ENCODE results near the gene NACA2.

NACA2 gene

DNA sequence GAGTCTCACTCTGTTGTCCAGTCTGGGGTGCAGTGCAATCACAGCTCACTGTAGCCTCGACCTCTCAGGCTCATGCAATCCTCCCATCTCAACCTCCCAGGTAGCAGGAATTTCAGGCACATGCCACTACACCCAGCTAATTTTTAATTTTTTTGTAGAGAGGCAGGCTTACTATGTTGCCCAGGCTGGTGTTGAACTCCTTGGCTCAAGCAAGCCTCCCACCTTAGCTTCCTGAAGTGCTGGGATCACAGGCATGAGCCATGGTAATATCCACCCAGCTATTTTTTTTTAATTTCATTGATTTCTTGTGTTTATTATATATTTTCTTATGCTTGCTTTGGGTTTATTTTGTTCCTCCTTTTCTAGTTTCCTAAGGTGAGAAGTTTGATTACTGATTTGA is 33.9 kb upstream of the NACA2 start:
- Histone ChIP-seq H3K27ac (ENCODE audit: low read length) (no peak overlapping the region), H3K4me3 (ENCODE audit: low read depth in 1 of 2, low read length in 2 of 2) (no peak overlapping the region), H3K4me1 (ENCODE audit: control insufficient read depth in 1 of 2, insufficient read depth in 2 of 2, low read length in 2 of 2) (no peaks in the 10 kb centered on the region), H3K9me3 (ENCODE audit: control insufficient read depth in 1 of 2, low read length in 2 of 2) (peaks cover 0 to 2% of the 10 kb centered on the region in 2 donors), H3K36me3 (ENCODE audit: control insufficient read depth in 1 of 2, insufficient read depth in 2 of 2, low read length in 2 of 2) (no peaks in the 10 kb centered on the region), H3K27me3 (ENCODE audit: low read depth, low read length) (no peaks in the 10 kb centered on the region)

DNA sequence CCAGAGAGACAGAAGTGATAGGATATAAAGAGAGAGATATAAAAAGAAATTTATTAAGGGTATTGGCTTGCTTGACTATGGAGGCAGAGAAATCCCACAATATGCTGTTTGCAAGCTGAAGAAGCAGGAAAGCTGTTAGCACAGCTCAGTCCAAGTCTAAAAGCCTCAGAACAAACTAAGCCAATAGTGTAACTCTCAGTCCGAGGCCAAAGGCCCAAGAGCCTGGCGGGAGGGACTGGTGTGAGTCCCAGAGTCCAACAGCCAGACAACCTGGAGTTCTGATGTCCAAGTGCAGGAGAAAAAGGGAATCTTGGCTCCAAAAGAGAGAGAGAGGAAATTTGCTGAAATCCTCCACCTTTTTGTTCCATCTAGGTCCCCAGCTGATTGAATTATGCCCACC is 30.3 kb upstream of the NACA2 start:
- no peak overlapping the region for H3K27ac ChIP-seq (ENCODE audit: low read length)
- peaks cover 0 to 10% of the 10 kb centered on the region in 2 donors for H3K9me3 ChIP-seq (ENCODE audit: control insufficient read depth in 1 of 2, low read length in 2 of 2)
- H3K4me3 ChIP-seq (ENCODE audit: low read depth in 1 of 2, low read length in 2 of 2): no peak overlapping the region
- no peaks in the 10 kb centered on the region for H3K36me3 ChIP-seq (ENCODE audit: control insufficient read depth in 1 of 2, insufficient read depth in 2 of 2, low read length in 2 of 2)
- no peaks in the 10 kb centered on the region for H3K27me3 ChIP-seq (ENCODE audit: low read depth, low read length)
- H3K4me1 ChIP-seq (ENCODE audit: control insufficient read depth in 1 of 2, insufficient read depth in 2 of 2, low read length in 2 of 2): peaks cover 0 to 7% of the 10 kb centered on the region in 2 donors

DNA sequence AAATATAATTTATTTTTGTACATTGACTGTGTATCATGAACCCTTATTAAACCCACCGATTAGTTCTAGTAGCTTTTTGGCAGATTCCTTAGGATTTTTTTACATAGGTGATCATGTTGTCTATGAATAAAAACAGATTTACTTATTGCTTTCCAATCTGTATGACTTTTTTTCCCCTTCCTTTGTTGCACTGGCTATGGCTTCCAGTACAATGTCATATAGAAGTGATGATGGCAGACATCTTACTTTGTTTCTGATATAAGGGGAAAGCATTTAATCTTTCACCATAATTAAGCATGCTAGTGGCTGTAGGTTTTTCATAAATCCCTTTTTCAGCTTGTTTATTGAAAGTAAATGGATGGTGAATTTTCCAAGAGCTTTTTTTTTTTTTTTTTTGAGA is 28.9 kb upstream of the NACA2 start:
- H3K4me1 ChIP-seq (ENCODE audit: control insufficient read depth in 1 of 2, insufficient read depth in 2 of 2, low read length in 2 of 2): peaks cover 0 to 7% of the 10 kb centered on the region in 2 donors
- H3K4me3 ChIP-seq (ENCODE audit: low read depth in 1 of 2, low read length in 2 of 2): no peak overlapping the region
- no peaks in the 10 kb centered on the region for H3K36me3 ChIP-seq (ENCODE audit: control insufficient read depth in 1 of 2, insufficient read depth in 2 of 2, low read length in 2 of 2)
- H3K9me3 ChIP-seq (ENCODE audit: control insufficient read depth in 1 of 2, low read length in 2 of 2): peaks cover 0 to 10% of the 10 kb centered on the region in 2 donors
- no peaks in the 10 kb centered on the region for H3K27me3 ChIP-seq (ENCODE audit: low read depth, low read length)
- no peak overlapping the region for H3K27ac ChIP-seq (ENCODE audit: low read length)

DNA sequence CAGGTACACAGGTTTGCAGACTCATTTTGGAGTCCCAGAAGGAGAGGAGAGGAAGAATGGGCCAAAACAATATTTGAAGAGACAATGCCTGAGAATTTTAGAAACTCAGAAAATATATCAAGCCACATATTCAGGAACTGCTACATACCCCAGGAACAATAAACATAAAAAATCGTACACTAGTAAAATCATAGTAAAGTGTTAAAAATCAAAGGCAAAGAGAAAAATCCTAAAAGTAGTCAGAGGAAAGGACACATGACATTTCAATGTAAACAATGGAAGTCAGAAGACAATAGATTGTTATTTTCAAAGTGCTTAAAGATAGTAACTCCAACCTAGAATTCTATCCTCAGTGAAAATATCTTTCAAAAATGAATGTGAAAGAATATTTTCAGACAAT is 28.5 kb upstream of the NACA2 start:
- H3K36me3 ChIP-seq (ENCODE audit: control insufficient read depth in 1 of 2, insufficient read depth in 2 of 2, low read length in 2 of 2): no peaks in the 10 kb centered on the region
- H3K27me3 ChIP-seq (ENCODE audit: low read depth, low read length): no peaks in the 10 kb centered on the region
- H3K4me1 ChIP-seq (ENCODE audit: control insufficient read depth in 1 of 2, insufficient read depth in 2 of 2, low read length in 2 of 2): peaks cover 0 to 7% of the 10 kb centered on the region in 2 donors
- H3K4me3 ChIP-seq (ENCODE audit: low read depth in 1 of 2, low read length in 2 of 2): no peak overlapping the region
- H3K27ac ChIP-seq (ENCODE audit: low read length): no peak overlapping the region
- H3K9me3 ChIP-seq (ENCODE audit: control insufficient read depth in 1 of 2, low read length in 2 of 2): peaks cover 0 to 10% of the 10 kb centered on the region in 2 donors

DNA sequence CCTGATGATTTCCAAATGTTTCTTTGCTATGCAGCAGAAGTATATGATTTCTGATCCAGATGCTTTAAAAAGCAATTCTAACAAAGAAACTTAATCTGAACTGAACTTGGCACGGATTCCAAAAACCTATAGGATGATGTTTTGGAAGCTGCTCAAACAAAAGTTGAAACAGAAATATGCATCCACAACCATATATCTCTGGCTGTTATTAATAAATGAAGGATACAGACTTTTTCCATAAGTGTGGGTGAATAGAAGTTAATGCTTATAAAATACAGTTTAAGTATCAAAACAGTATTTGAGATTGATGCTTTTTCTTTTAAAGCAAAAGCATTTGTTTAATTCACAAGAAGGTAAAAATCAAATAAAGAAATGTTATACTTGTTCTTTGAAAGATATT is 27.9 kb upstream of the NACA2 start:
- no peaks in the 10 kb centered on the region for H3K36me3 ChIP-seq (ENCODE audit: control insufficient read depth in 1 of 2, insufficient read depth in 2 of 2, low read length in 2 of 2)
- no peak overlapping the region for H3K27ac ChIP-seq (ENCODE audit: low read length)
- peaks cover 0 to 7% of the 10 kb centered on the region in 2 donors for H3K4me1 ChIP-seq (ENCODE audit: control insufficient read depth in 1 of 2, insufficient read depth in 2 of 2, low read length in 2 of 2)
- H3K9me3 ChIP-seq (ENCODE audit: control insufficient read depth in 1 of 2, low read length in 2 of 2): peaks cover 0 to 10% of the 10 kb centered on the region in 2 donors
- no peaks in the 10 kb centered on the region for H3K27me3 ChIP-seq (ENCODE audit: low read depth, low read length)
- H3K4me3 ChIP-seq (ENCODE audit: low read depth in 1 of 2, low read length in 2 of 2): no peak overlapping the region

DNA sequence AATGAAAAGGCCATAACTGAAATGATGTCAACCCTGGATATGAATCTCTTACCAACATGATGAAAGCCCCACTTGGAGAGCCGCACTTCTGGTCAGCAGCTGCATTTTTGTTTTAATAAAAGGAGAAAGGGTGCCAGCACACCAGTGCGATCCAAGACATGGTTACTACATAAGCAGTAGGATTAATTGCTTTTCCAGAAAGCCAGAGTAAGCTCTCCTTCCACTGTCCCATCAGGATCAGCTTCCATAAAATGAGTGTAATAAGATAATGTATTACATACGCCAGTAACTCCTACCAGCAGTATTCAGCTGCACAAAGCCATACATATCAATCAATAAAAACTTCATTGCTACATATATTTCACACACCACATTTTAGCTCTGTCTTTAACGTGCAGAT is 26.3 kb upstream of the NACA2 start:
- Histone ChIP-seq H3K9me3 (ENCODE audit: control insufficient read depth in 1 of 2, low read length in 2 of 2) (peaks cover 0 to 10% of the 10 kb centered on the region in 2 donors), H3K4me3 (ENCODE audit: low read depth in 1 of 2, low read length in 2 of 2) (no peak overlapping the region)

DNA sequence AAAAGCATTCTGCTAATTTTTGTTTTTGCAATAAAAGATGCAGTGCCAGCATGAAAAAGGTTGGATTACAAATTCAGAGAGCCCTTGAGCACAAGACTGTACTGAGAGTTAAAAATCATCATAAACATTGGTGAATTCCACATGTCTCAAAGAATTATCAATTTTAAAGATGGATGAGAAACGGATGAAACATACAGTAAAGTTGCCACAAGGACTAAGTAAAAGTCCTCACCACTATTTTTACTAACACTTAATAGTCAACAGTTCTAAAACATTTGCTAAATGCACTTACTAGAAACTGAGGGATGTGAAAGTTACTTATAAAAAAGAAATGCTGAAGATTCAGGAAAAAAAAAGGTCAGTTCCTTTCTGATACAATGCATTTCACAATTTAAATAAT is 25.8 kb upstream of the NACA2 start:
- Histone ChIP-seq H3K36me3 (ENCODE audit: control insufficient read depth in 1 of 2, insufficient read depth in 2 of 2, low read length in 2 of 2) (no peaks in the 10 kb centered on the region), H3K27me3 (ENCODE audit: low read depth, low read length) (no peaks in the 10 kb centered on the region), H3K9me3 (ENCODE audit: control insufficient read depth in 1 of 2, low read length in 2 of 2) (peaks cover 0 to 10% of the 10 kb centered on the region in 2 donors), H3K27ac (ENCODE audit: low read length) (no peak overlapping the region), H3K4me3 (ENCODE audit: low read depth in 1 of 2, low read length in 2 of 2) (no peak overlapping the region), H3K4me1 (ENCODE audit: control insufficient read depth in 1 of 2, insufficient read depth in 2 of 2, low read length in 2 of 2) (peaks cover 0 to 7% of the 10 kb centered on the region in 2 donors)

More for the DNA sequence above, 26.3 kb upstream of the NACA2 start:
- Histone ChIP-seq H3K36me3 (ENCODE audit: control insufficient read depth in 1 of 2, insufficient read depth in 2 of 2, low read length in 2 of 2) (no peaks in the 10 kb centered on the region), H3K27me3 (ENCODE audit: low read depth, low read length) (no peaks in the 10 kb centered on the region), H3K4me1 (ENCODE audit: control insufficient read depth in 1 of 2, insufficient read depth in 2 of 2, low read length in 2 of 2) (peaks cover 0 to 7% of the 10 kb centered on the region in 2 donors), H3K27ac (ENCODE audit: low read length) (no peak overlapping the region)

DNA sequence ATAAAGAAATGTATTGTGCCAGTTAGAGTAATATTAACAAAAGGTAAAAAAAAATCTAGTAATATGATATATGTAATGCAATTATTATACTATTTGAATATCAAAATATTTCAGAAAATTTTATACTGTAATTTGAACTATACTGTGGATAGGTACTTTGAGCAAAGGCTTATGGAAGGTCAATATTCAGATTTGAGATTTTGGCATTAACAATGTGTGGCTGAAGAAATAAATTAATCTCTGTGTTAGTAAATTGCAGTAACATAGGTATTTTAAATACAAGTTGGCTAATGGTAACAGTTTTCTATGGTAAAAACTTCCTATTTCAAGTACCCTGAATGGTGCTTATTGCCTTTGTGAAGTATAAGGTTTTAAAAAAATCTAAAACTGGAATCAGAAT is 23.2 kb upstream of the NACA2 start:
- Histone ChIP-seq H3K27ac (ENCODE audit: low read length) (no peak overlapping the region), H3K36me3 (ENCODE audit: control insufficient read depth in 1 of 2, insufficient read depth in 2 of 2, low read length in 2 of 2) (no peaks in the 10 kb centered on the region), H3K4me3 (ENCODE audit: low read depth in 1 of 2, low read length in 2 of 2) (no peak overlapping the region), H3K9me3 (ENCODE audit: control insufficient read depth in 1 of 2, low read length in 2 of 2) (peaks cover 0 to 2% of the 10 kb centered on the region in 2 donors), H3K27me3 (ENCODE audit: low read depth, low read length) (no peaks in the 10 kb centered on the region), H3K4me1 (ENCODE audit: control insufficient read depth in 1 of 2, insufficient read depth in 2 of 2, low read length in 2 of 2) (peaks cover 0 to 7% of the 10 kb centered on the region in 2 donors)

DNA sequence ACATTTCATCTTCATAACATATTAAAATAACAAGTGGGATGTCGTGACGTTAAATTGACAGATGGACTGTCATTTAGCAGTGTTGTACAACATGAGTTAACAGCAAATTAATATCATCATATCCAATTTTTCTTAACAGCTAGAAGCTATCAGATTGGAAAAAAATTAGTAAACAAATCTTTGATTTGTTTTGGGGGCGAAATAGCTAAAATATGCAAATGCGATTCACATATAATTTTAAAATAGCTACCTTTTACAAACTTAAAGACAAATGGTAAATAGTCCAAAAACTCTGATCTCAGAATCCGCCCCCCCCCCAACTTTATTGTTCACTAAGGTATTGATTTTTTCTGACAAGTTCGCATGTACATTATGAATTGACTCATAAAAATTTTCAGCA is 20.3 kb upstream of the NACA2 start:
- Histone ChIP-seq H3K27me3 (ENCODE audit: low read depth, low read length) (no peaks in the 10 kb centered on the region), H3K9me3 (ENCODE audit: control insufficient read depth in 1 of 2, low read length in 2 of 2) (no peaks in the 10 kb centered on the region), H3K27ac (ENCODE audit: low read length) (no peak overlapping the region), H3K4me3 (ENCODE audit: low read depth in 1 of 2, low read length in 2 of 2) (no peak overlapping the region), H3K36me3 (ENCODE audit: control insufficient read depth in 1 of 2, insufficient read depth in 2 of 2, low read length in 2 of 2) (no peaks in the 10 kb centered on the region), H3K4me1 (ENCODE audit: control insufficient read depth in 1 of 2, insufficient read depth in 2 of 2, low read length in 2 of 2) (no peaks in the 10 kb centered on the region)

DNA sequence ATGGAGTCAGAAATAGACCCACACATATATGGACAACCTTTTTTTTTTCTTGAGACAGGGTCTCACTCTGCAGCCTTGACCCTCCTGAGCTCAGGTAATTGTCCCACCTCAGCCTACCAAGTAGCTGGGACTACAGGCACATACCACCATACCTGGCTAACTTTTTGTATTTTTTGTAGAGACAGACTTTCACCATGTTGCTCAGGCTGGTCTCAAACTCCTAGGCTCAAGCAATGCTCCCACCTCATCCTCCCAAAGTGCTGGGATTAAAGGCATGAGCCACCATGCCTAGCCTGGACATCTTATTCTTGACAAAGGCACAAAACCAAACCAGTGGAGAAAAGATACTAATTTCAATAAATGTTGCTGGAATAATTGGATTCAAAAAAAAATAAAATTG is 14.7 kb upstream of the NACA2 start:
- no peak overlapping the region for H3K4me3 ChIP-seq (ENCODE audit: low read depth in 1 of 2, low read length in 2 of 2)
- no peaks in the 10 kb centered on the region for H3K27me3 ChIP-seq (ENCODE audit: low read depth, low read length)
- H3K9me3 ChIP-seq (ENCODE audit: control insufficient read depth in 1 of 2, low read length in 2 of 2): no peaks in the 10 kb centered on the region
- no peak overlapping the region for H3K27ac ChIP-seq (ENCODE audit: low read length)
- H3K4me1 ChIP-seq (ENCODE audit: control insufficient read depth in 1 of 2, insufficient read depth in 2 of 2, low read length in 2 of 2): no peaks in the 10 kb centered on the region
- no peaks in the 10 kb centered on the region for H3K36me3 ChIP-seq (ENCODE audit: control insufficient read depth in 1 of 2, insufficient read depth in 2 of 2, low read length in 2 of 2)

DNA sequence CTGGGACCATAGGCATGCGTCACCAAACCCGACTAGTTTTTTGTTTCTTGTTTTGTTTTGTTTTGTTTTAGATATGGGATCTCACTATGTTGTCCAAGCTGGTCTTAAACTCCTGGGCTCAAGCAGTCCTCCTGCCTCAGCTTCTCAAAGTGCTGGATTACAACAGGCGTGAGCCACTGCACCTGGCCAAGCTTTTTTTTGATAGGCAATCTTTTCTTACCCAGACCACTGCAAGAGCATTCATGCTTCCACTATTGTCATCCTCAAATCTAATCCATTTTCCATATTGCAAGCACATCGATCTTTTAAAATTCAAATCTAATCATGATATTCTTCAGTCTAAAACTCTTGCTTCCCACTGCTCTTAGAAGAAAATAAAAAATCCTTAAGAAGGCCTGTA is 10.3 kb upstream of the NACA2 start:
- Histone ChIP-seq H3K27ac (ENCODE audit: low read length) (no peak overlapping the region), H3K4me3 (ENCODE audit: low read depth in 1 of 2, low read length in 2 of 2) (no peak overlapping the region), H3K9me3 (ENCODE audit: control insufficient read depth in 1 of 2, low read length in 2 of 2) (no peaks in the 10 kb centered on the region), H3K36me3 (ENCODE audit: control insufficient read depth in 1 of 2, insufficient read depth in 2 of 2, low read length in 2 of 2) (no peaks in the 10 kb centered on the region), H3K4me1 (ENCODE audit: control insufficient read depth in 1 of 2, insufficient read depth in 2 of 2, low read length in 2 of 2) (no peaks in the 10 kb centered on the region), H3K27me3 (ENCODE audit: low read depth, low read length) (no peaks in the 10 kb centered on the region)

DNA sequence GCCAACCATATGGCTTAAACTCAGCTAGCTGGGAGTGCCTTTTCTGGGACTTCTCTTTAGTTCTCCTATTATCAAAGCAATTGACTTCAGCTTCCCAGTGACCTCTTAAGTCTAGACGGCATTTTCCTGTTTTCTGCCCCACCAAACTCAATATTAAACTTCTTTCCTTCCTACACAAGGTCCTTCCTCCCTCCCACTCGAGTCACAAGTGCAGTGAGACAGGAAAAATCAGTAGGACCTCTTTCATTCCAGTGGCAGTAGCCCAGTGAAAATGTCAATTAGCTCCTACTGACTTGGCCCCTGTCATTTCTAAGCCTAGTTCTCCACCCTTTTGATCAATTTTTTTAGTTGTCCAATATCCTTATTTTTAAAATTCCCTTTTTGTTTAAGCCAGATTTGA is 9.6 kb upstream of the NACA2 start:
- no peaks in the 10 kb centered on the region for H3K27me3 ChIP-seq (ENCODE audit: low read depth, low read length)
- H3K27ac ChIP-seq (ENCODE audit: low read length): no peak overlapping the region
- no peaks in the 10 kb centered on the region for H3K36me3 ChIP-seq (ENCODE audit: control insufficient read depth in 1 of 2, insufficient read depth in 2 of 2, low read length in 2 of 2)
- H3K9me3 ChIP-seq (ENCODE audit: control insufficient read depth in 1 of 2, low read length in 2 of 2): no peaks in the 10 kb centered on the region
- H3K4me3 ChIP-seq (ENCODE audit: low read depth in 1 of 2, low read length in 2 of 2): no peak overlapping the region
- H3K4me1 ChIP-seq (ENCODE audit: control insufficient read depth in 1 of 2, insufficient read depth in 2 of 2, low read length in 2 of 2): no peaks in the 10 kb centered on the region
